ENCODE measurements around the gene FAM13A.
"Not testable (repeated sequence)": the region's sequence is repeated elsewhere in the genome, so short reads cannot be mapped to it uniquely, and the experiment has no call there.

Gene FAM13A

DNA sequence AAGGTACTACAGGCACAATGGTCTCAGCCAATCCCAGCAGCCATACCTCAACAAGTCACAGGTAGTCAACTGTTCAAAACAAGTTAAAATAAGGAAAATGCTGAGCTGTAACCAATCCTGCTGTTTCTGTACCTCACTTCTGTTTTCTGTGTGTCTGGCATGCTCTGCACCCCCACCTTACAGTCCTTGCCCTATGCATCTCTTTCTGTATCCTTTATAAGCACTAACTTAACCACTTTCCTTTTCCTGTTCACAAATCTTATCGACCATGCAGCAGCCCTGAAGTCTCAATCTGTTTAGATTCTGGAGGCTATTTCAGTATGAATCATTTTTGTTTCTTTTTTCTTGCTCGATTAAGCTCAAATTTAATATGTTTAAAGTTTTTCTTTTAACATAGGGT is 12.5 kb upstream of the FAM13A start:
- no peaks in the 10 kb centered on the region for H3F3A ChIP-seq (ENCODE audit: insufficient read depth)
- H3K79me2 ChIP-seq (ENCODE audit: insufficient read depth, low read length), result no peaks in the 10 kb centered on the region
- no peak overlapping the region for H2AFZ ChIP-seq (ENCODE audit: low read depth, low read length, severe bottlenecking)
- no peaks in the 10 kb centered on the region for H4K20me1 ChIP-seq (ENCODE audit: low read depth, low read length)
- H3K36me3 ChIP-seq (ENCODE audit: low read length), result no peaks in the 10 kb centered on the region
- H3K27me3 ChIP-seq (ENCODE audit: low read length), result no peaks in the 10 kb centered on the region
- H3K9me3 ChIP-seq (ENCODE audit: insufficient read depth, low read length), result no peaks in the 10 kb centered on the region
- no peak overlapping the region for H3K9ac ChIP-seq (ENCODE audit: low read length)
- H3K27ac ChIP-seq (ENCODE audit: low read depth, low read length), result no peak overlapping the region
- H3K4me3 ChIP-seq (ENCODE audit: insufficient read depth, low read length, poor library complexity, severe bottlenecking), result no peak overlapping the region
- H3K9me2 ChIP-seq (replicated peaks; ENCODE audit: insufficient read depth, low read length), result no peaks in the 10 kb centered on the region
- TF ChIP-seq CTCF (IDR thresholded peaks at IDR 0.05; ENCODE audit: insufficient read depth, low read length, poor library complexity, severe bottlenecking), result no peak
- no peak for TF ChIP-seq EZH2phosphoT487 (conservative IDR thresholded peaks at IDR 0.05; ENCODE audit: low read length)
- no peak overlapping the region for H3K4me2 ChIP-seq (ENCODE audit: low read depth, low read length, poor library complexity, severe bottlenecking)

DNA sequence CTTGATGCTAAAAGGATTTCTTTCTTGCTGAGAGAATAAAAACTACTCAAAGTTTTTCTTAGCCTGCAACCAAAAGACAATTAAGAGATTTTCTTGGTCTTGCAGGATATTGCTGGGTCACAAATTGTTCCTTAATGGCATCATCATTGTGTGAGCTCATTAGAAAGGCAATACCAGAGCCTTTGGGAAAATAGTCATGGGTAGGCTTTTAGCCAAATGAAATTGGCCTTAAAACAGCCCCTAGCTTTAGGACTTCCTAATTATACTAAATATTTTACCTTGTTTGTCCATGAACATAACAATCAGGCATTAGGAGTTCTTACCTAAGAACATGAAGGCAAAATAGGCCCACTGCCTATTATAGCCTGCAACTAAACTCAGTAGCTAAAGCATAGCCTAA is 10.4 kb upstream of the FAM13A start:
- no peaks in the 10 kb centered on the region for H4K20me1 ChIP-seq (ENCODE audit: low read depth, low read length)
- H3K27me3 ChIP-seq (ENCODE audit: low read length), result no peaks in the 10 kb centered on the region
- H3K9me2 ChIP-seq (replicated peaks; ENCODE audit: insufficient read depth, low read length), result no peaks in the 10 kb centered on the region
- H3K79me2 ChIP-seq (ENCODE audit: insufficient read depth, low read length), result no peaks in the 10 kb centered on the region
- H3F3A ChIP-seq (ENCODE audit: insufficient read depth), result no peaks in the 10 kb centered on the region
- H3K36me3 ChIP-seq (ENCODE audit: low read length), result no peaks in the 10 kb centered on the region
- H3K9ac ChIP-seq (ENCODE audit: low read length), result no peak overlapping the region
- no peak overlapping the region for H3K4me2 ChIP-seq (ENCODE audit: low read depth, low read length, poor library complexity, severe bottlenecking)
- TF ChIP-seq EZH2phosphoT487 (conservative IDR thresholded peaks at IDR 0.05; ENCODE audit: low read length) (no peak), CTCF (IDR thresholded peaks at IDR 0.05; ENCODE audit: insufficient read depth, low read length, poor library complexity, severe bottlenecking) (no peak)
- no peak overlapping the region for H3K4me3 ChIP-seq (ENCODE audit: insufficient read depth, low read length, poor library complexity, severe bottlenecking)
- no peak overlapping the region for H3K27ac ChIP-seq (ENCODE audit: low read depth, low read length)
- no peaks in the 10 kb centered on the region for H3K9me3 ChIP-seq (ENCODE audit: insufficient read depth, low read length)
- H2AFZ ChIP-seq (ENCODE audit: low read depth, low read length, severe bottlenecking), result no peak overlapping the region

DNA sequence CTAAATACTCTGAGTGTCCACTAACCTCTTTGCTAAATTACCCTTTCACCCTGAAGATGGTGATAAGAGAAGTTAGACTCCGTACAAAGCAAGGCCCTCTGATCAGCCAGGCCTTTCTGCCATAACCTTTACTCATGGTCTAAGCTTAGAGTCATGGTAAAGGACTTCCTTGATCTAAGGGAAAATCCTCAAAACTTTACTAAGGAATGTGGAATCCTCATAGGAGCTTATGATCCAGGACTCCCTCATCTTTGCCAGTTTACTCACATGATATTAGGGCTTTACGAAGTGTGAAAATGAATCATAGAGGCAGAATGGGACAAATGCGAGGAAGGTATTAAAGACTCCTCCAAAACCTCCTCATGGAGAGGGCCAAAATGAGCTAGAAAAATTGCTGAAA is 7.9 kb upstream of the FAM13A start:
- TF ChIP-seq EZH2phosphoT487 (conservative IDR thresholded peaks at IDR 0.05; ENCODE audit: low read length), result no peak
- TF ChIP-seq CTCF (IDR thresholded peaks at IDR 0.05; ENCODE audit: insufficient read depth, low read length, poor library complexity, severe bottlenecking), result no peak
- Histone ChIP-seq H3K4me2 (ENCODE audit: low read depth, low read length, poor library complexity, severe bottlenecking) (no peak overlapping the region), H3K9me2 (replicated peaks; ENCODE audit: insufficient read depth, low read length) (no peaks in the 10 kb centered on the region)

DNA sequence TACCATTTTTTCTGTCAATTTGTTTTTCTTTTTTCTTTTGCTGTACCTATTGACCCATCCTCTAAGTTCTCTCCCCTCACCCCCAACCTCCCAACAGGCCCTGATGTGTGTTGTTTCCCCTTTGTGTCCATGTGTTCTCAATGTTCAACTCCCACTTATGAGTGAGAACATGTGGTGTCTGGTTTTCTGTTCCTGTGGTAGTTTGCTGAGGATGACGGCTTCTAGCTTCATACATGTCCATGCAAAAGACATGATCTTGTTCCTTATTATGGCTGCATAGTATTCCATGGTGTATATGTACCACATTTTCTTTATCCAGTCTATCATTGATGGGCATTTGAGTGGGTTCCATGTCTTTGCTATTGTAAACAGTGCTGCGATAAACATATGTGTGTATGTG is 859 bp upstream of the FAM13A start:
- not testable (repeated sequence) for H3F3A ChIP-seq (ENCODE audit: insufficient read depth); H3K4me3 ChIP-seq (ENCODE audit: insufficient read depth, low read length, poor library complexity, severe bottlenecking); H2AFZ ChIP-seq (ENCODE audit: low read depth, low read length, severe bottlenecking); H3K27me3 ChIP-seq (ENCODE audit: low read length); H3K27ac ChIP-seq (ENCODE audit: low read depth, low read length); H3K79me2 ChIP-seq (ENCODE audit: insufficient read depth, low read length); H4K20me1 ChIP-seq (ENCODE audit: low read depth, low read length); H3K4me2 ChIP-seq (ENCODE audit: low read depth, low read length, poor library complexity, severe bottlenecking); H3K9me3 ChIP-seq (ENCODE audit: insufficient read depth, low read length); H3K36me3 ChIP-seq (ENCODE audit: low read length); H3K9me2 ChIP-seq (replicated peaks; ENCODE audit: insufficient read depth, low read length); H3K9ac ChIP-seq (ENCODE audit: low read length)

More for the DNA sequence above, 7.9 kb upstream of the FAM13A start:
- Histone ChIP-seq H3K27ac (ENCODE audit: low read depth, low read length) (no peak overlapping the region), H3K9ac (ENCODE audit: low read length) (no peak overlapping the region), H3K79me2 (ENCODE audit: insufficient read depth, low read length) (no peaks in the 10 kb centered on the region), H3K4me3 (ENCODE audit: insufficient read depth, low read length, poor library complexity, severe bottlenecking) (no peak overlapping the region), H4K20me1 (ENCODE audit: low read depth, low read length) (no peaks in the 10 kb centered on the region), H3F3A (ENCODE audit: insufficient read depth) (no peaks in the 10 kb centered on the region), H2AFZ (ENCODE audit: low read depth, low read length, severe bottlenecking) (no peak overlapping the region), H3K9me3 (ENCODE audit: insufficient read depth, low read length) (no peaks in the 10 kb centered on the region), H3K27me3 (ENCODE audit: low read length) (no peaks in the 10 kb centered on the region), H3K36me3 (ENCODE audit: low read length) (no peaks in the 10 kb centered on the region)
